Stomach smooth muscle (tissue), 2 donors: ENCODE data around the gene MRPL3.

Experiments used
- H3K27ac ChIP-seq: one replicate; pipeline ENCODE4 v1.7.0; 2013; ENCODE audit warnings: mild to moderate bottlenecking, low read length, inconsistent platforms
- H3K27me3 ChIP-seq, 2 donors: one replicate each; pipeline ENCODE4 v1.7.0; 2013; ENCODE audit warnings: low read length in 2 of 2; ENCODE audit not compliant: insufficient read depth in 2 of 2, control insufficient read depth in 1 of 2
- H3K36me3 ChIP-seq, 2 donors: one replicate each; pipeline ENCODE4 v1.7.0; 2013; ENCODE audit warnings: low read length in 2 of 2; ENCODE audit not compliant: control insufficient read depth in 2 of 2, insufficient read depth in 2 of 2
- H3K4me1 ChIP-seq: one replicate; pipeline ENCODE4 v1.7.0; 2013; ENCODE audit warnings: low read length; ENCODE audit not compliant: control insufficient read depth, insufficient read depth
- H3K4me3 ChIP-seq, 2 donors: one replicate each; pipeline ENCODE4 v1.7.0; 2013; ENCODE audit warnings: low read length in 2 of 2
- H3K9ac ChIP-seq, 2 donors: one replicate each; pipeline ENCODE4 v1.7.0; 2013; ENCODE audit warnings: low read length in 2 of 2, mild to moderate bottlenecking in 1 of 2
- H3K9me3 ChIP-seq, 2 donors: one replicate each; pipeline ENCODE4 v1.7.0; 2013; ENCODE audit warnings: low read length in 2 of 2; ENCODE audit not compliant: control insufficient read depth in 2 of 2
- donor health status: healthy.
- donor health status: Pancreatic carcinoma.

The MRPL3 gene

DNA sequence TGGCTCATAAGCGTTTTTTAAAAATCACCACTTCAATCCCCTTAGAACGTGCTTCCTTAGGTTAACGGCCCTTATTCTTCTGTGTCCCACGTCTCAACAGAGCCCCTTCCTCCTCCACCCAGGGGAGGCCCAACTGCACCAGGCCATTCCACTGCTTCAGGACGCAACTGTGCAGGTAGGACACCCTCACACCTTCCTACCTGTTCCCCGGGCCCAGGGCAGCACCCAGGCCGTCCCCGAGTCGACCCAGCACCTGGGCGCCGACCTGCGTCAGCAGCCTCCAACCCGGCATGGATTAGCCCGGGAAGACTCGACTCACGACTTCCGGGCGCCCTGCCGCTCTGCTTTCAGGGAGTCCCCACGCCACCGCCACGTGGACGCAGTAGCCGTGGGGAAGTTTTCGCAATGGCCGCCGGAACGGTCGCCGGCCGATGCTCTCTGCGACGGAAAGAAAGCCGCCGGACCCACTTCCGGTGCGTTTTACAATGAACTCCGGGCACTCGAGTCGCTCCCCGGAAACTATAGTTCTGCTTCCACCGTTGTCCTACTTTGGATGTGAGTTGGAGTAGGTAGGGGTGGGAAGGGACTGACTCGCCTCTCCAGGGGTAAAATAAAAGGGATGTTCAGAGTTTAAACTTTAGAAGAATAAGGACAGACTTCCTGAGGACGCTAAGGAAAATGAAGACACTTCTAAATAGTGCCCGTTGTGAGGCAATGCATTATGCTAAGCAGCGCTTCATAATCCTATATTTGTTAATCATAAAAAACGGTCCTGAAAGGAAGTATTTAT lies at the start of gene MRPL3:
Gene MRPL3, minus strand, starts transcription at position 442 of the 790 bp plus-strand sequence. Its CDS starts 150 bp downstream, at position 292.
- peak within 1 kb of the TSS; percentile 61 for H3K27ac ChIP-seq
- no peaks in the 10 kb centered on the region for H3K27me3 ChIP-seq
- peak within 1 kb of the TSS; percentile 95 to 97 for H3K4me3 ChIP-seq
- peaks cover 6% of the 10 kb centered on the region for H3K4me1 ChIP-seq
- H3K9me3 ChIP-seq, result no peaks in the 10 kb centered on the region
- H3K9ac ChIP-seq, result peak within 1 kb of the TSS; percentile 92 to 99
- peaks cover 3 to 17% of the 10 kb centered on the region in 2 donors for H3K36me3 ChIP-seq

DNA sequence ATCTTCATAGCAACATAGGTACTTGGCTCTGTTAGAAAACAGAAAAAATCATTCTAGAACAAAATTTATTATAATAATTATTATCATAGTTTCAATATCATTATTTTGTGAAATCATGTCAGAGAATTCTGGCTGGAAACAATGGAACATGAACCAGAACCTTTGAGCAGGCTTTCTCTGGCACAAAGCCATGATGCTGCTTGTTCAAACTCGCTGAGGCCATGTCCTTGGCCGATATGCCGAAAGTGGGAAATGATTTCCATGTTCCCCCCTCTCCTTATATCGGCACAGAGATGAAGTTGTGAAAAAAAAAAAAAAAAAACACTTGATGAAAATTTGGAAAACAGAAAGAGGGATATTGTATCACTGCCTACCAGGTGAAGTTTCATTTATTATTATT lies 49.0 kb upstream of the MRPL3 start:
- Histone ChIP-seq H3K9ac (no peak overlapping the region), H3K27ac (no peak overlapping the region), H3K4me1 (no peaks in the 10 kb centered on the region), H3K9me3 (no peaks in the 10 kb centered on the region), H3K4me3 (no peak overlapping the region), H3K36me3 (no peaks in the 10 kb centered on the region), H3K27me3 (no peaks in the 10 kb centered on the region)

DNA sequence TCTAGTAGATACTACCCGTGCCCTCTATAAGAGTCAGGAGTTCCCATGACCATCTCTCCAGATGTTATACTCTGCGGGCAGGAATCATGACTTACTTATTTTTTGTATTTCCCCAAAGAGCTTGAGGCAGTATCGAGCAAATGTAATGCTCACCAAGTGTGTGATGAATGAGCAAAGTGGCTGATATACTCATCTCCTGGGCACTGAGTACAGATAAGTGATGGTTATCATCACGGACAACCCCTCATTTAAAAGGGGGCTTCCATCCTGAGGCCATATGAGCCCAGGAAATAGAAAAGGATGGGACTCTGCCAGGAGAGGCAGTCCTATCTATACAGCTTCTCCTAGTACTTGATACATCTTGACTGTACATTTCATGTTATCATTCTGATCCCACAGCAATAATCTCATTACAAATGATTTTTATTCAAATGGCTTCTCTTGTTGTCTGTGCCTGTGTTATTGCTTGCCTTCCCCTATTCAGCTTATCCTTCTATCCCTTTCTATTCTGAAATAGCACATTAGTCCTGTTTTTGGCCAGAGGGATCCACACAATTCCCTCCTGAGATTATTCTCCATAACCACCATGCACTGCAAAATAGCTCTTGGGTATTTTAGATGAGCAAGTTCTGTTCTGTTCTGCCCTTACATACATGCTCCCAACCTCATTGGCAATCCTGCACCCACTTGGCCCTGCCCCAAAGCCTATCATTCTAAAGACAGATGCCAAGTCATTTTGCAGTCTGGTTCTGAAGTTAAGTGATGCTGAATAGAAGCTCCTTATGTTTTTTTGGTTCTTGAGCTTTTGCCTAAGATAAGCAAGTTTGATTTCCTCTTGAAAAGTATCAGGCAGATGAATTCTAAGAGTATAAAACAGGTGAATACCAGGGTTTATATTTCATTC lies 48.0 kb upstream of the MRPL3 start:
- Histone ChIP-seq H3K4me1 (no peaks in the 10 kb centered on the region), H3K36me3 (no peaks in the 10 kb centered on the region), H3K9ac (no peak overlapping the region), H3K27me3 (no peaks in the 10 kb centered on the region), H3K27ac (no peak overlapping the region), H3K9me3 (no peaks in the 10 kb centered on the region), H3K4me3 (no peak overlapping the region)

DNA sequence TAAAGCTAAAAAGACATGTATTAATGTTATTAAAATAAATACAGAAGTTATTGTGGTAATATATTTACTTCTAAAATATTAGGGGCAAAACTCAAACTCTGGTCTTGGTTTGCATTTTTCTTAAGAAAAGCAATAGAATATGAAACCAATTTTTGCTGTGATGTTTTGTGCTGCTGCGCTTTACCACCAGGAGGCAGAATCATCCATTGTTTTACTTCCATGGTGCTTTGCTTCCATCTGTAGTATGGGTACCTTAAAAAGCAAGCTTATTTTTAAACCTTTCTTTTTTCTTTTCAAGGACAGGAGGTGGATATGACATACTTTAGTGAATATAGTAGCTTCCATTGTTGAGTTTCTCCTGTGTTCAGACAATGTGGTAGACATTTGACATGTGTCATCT lies 46.6 kb upstream of the MRPL3 start:
- Histone ChIP-seq H3K9me3 (no peaks in the 10 kb centered on the region), H3K4me3 (no peak overlapping the region), H3K27ac (no peak overlapping the region), H3K9ac (no peak overlapping the region), H3K36me3 (no peaks in the 10 kb centered on the region), H3K4me1 (no peaks in the 10 kb centered on the region), H3K27me3 (no peaks in the 10 kb centered on the region)

DNA sequence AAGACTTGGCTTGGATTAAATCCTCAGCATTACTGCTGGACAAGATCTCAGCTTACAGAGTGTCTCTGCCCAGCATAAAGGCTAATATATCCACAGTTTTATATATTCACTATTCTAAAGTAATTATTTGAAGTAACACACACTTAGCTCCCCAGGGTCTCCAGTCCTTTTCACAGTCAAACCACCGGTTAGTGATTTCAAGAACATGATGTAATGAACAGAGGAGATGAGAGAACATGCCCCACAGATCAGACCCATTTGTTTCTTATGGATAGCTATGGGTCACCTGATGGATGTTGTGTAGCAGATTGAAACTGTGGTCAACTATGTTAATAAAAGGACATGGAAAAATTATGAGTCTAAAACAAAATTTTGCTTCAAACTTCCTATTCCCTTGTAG lies 44.8 kb upstream of the MRPL3 start:
- Histone ChIP-seq H3K9me3 (no peaks in the 10 kb centered on the region), H3K9ac (no peak overlapping the region), H3K36me3 (no peaks in the 10 kb centered on the region), H3K27ac (no peak overlapping the region), H3K27me3 (no peaks in the 10 kb centered on the region), H3K4me1 (peaks cover 3% of the 10 kb centered on the region), H3K4me3 (no peak overlapping the region)

DNA sequence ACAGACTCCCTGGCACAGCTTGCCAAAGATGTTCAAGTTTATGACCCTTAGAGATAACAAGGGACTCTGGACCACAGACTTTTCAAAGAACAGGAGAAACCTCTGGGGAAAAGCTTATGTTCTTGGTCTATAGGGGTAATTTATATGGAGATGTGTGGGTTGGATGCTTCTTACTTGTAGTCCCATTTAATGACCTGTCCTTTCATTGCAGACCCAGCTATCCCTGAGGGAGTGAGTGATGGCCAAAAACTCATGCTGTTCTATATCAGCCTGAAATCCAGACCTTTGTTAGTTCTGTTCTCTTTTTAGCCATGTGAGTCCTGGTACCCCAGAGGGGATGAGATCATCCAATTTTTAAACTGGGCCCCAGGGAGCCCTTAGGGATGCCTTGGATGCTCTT lies 43.7 kb upstream of the MRPL3 start:
- no peaks in the 10 kb centered on the region for H3K27me3 ChIP-seq
- H3K4me1 ChIP-seq, result peaks cover 3% of the 10 kb centered on the region
- no peak overlapping the region for H3K27ac ChIP-seq
- H3K36me3 ChIP-seq, result no peaks in the 10 kb centered on the region
- H3K4me3 ChIP-seq, result no peak overlapping the region
- H3K9ac ChIP-seq, result no peak overlapping the region
- H3K9me3 ChIP-seq, result no peaks in the 10 kb centered on the region

DNA sequence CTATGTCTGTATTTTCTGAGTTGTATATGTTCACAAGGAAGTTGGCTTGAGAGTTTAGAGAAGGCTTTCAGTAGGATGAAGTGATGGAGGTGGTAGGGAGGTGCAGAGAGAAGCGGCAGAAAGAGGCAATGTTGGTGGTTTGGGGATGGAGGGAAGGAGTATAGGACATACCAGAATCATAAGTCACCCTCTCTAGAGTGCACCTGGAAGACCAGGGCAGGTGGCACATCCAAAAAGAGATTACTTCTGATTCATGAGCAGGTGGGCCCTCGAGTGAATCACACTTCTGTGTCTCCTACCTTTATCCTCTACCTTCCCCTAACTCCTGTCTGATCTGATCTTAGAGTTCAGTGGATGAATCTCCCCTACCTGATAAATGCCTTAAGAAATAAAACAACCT lies 41.8 kb upstream of the MRPL3 start:
- Histone ChIP-seq H3K36me3 (no peaks in the 10 kb centered on the region), H3K9ac (no peak overlapping the region), H3K4me1 (peaks cover 3% of the 10 kb centered on the region), H3K4me3 (no peak overlapping the region), H3K27ac (no peak overlapping the region), H3K27me3 (no peaks in the 10 kb centered on the region), H3K9me3 (no peaks in the 10 kb centered on the region)

DNA sequence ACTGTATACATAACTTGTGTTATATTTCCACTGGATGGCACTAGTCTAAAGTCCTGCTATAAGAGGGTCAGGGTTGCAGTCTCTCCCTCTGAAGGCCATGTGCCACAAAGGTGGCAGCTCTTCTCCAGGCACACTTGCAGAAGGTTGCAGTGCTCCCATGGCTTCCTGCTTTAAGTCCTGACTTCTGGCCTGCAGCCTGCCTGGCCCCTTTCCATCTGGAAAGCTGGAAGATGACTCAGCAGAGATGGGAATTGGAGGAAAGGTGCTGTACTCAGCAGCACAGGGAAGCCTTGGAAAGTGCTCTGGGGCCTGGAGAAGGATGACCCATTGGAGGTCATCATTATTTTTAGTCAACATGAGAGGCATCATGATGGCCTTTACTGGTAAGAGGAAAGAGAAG lies 40.9 kb upstream of the MRPL3 start:
- H3K9me3 ChIP-seq, result peaks cover 0 to 4% of the 10 kb centered on the region in 2 donors
- H3K4me1 ChIP-seq, result peaks cover 3% of the 10 kb centered on the region
- H3K27me3 ChIP-seq, result no peaks in the 10 kb centered on the region
- no peak overlapping the region for H3K4me3 ChIP-seq
- no peak overlapping the region for H3K27ac ChIP-seq
- no peak overlapping the region for H3K9ac ChIP-seq
- H3K36me3 ChIP-seq, result no peaks in the 10 kb centered on the region

DNA sequence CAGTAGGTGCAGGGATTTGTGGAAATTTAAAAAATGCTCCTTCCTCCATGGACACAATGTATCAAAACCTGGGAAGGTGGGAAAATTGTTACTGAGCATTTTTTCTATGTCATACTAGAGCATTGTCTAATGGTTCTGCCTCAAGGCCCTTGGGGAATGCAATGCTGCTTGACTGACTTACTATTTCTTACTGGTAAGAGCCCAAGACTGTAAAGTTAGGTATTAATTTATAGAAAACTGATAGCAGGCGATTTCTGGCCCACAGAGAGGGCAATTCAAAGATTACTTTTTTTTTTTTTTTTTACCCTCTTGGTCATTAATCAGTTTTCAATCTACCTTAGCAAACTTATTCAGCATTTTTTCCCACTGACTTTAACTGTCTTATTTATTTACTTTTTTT lies 38.5 kb upstream of the MRPL3 start:
- H3K9ac ChIP-seq, result no peak overlapping the region
- peaks cover 0 to 5% of the 10 kb centered on the region in 2 donors for H3K9me3 ChIP-seq
- no peaks in the 10 kb centered on the region for H3K36me3 ChIP-seq
- no peak overlapping the region for H3K4me3 ChIP-seq
- peaks cover 3% of the 10 kb centered on the region for H3K4me1 ChIP-seq
- H3K27me3 ChIP-seq, result no peaks in the 10 kb centered on the region
- H3K27ac ChIP-seq, result no peak overlapping the region

DNA sequence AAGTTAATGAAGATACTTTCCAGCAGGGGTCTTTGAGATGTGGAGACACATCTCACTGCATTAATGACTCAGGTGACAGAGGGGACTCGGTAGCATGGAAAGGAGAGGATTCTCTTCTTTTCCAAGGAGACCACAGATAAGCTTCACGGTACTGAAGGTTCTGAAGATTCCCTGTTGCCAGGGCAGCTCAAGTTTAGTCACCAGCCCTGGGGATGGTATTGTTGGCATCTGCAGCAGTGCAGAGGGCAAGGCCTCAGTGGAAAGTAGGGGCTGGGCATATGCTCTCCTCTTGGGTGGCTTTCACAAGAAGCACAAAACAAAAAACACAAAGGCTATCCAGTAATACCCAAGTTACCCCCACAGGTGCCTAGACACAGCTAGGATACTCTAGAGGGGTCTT lies 38.0 kb upstream of the MRPL3 start:
- Histone ChIP-seq H3K36me3 (no peaks in the 10 kb centered on the region), H3K9me3 (peaks cover 0 to 5% of the 10 kb centered on the region in 2 donors), H3K27me3 (no peaks in the 10 kb centered on the region), H3K4me3 (no peak overlapping the region), H3K27ac (no peak overlapping the region), H3K4me1 (peaks cover 3% of the 10 kb centered on the region), H3K9ac (no peak overlapping the region)
